ENCODE measurements around the gene KAT2A. TPM values are rescaled to one million over a fixed set of nuclear protein-coding genes. Genes with fewer than 3 reads are reported as not detected.
A peak's percentile ranks its signal among the peaks of the same experiment; 100 is the strongest.
"Not testable (repeated sequence)": the region's sequence is repeated elsewhere in the genome, so short reads cannot be mapped to it uniquely, and the experiment has no call there.

The KAT2A gene
- total RNA-seq, 4 donors from 2014 or later: 9.3 to 34.1 (median 27.0) TPM

DNA sequence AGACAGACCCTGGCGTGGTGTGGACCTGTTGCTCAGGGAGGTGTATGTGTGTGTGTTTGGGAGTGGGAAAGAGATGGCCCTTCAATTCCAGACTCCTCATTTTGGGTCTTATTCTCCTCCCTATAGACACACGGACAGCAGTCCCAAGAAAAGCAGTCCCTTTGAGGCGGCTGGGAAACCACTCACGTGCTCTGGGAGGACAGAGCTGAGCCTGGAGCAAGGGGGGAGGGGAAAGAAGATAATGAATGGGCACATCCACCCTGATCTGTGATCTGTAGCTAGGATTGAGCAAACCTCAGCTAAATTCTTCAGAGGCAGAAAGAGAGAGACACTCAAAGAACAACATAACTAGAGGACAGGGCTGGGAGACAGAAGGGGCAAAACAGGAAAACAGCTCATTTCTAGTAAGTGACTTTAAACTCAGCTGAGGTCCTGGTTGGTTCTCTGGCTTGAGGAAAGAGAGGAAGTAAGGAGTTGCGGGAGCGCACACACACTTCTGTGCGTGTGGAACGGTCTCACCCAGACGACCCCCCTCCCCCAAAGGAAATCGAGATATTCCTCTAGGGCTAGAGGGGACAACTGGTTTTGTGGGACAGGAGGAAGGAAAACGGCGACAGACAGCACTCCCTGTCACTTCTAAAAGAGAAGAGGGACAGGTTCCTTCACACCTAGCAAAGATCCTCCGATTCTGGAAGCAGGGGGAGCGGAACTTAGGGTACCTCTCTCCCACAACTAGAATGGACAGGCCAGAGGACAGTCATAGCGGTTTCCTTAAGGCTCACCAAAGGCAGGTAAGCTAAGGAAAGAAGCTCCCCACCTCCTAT, 33.0 kb upstream of the KAT2A start:
- Histone ChIP-seq H3K4me1 (peaks cover 21 to 52% (median 28%) of the 10 kb centered on the region in 3 donors), H3K36me3 (peaks cover 0 to 32% (median 0%) of the 10 kb centered on the region in 3 donors), H3K27me3 (no peaks in the 10 kb centered on the region), H3K27ac (peak overlapping the region; percentile 92 to 94 (median 93)), H3K9me3 (no peaks in the 10 kb centered on the region), H3K4me3 (peak overlapping the region; percentile 97 to 99 (median 98))
- DNase-seq: no peak
- TF ChIP-seq POLR2A (IDR thresholded peaks at IDR 0.05): no peak
- TF ChIP-seq, protein P1, sequence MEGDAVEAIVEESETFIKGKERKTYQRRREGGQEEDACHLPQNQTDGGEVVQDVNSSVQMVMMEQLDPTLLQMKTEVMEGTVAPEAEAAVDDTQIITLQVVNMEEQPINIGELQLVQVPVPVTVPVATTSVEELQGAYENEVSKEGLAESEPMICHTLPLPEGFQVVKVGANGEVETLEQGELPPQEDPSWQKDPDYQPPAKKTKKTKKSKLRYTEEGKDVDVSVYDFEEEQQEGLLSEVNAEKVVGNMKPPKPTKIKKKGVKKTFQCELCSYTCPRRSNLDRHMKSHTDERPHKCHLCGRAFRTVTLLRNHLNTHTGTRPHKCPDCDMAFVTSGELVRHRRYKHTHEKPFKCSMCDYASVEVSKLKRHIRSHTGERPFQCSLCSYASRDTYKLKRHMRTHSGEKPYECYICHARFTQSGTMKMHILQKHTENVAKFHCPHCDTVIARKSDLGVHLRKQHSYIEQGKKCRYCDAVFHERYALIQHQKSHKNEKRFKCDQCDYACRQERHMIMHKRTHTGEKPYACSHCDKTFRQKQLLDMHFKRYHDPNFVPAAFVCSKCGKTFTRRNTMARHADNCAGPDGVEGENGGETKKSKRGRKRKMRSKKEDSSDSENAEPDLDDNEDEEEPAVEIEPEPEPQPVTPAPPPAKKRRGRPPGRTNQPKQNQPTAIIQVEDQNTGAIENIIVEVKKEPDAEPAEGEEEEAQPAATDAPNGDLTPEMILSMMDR (IDR thresholded peaks at IDR 0.05): no peak
- intact Hi-C loops (cut with DNase I): no loop called here
- 2 to 6% methylated on average over 14 to 15 of the region's 15 CpGs for WGBS, 2 donors

DNA sequence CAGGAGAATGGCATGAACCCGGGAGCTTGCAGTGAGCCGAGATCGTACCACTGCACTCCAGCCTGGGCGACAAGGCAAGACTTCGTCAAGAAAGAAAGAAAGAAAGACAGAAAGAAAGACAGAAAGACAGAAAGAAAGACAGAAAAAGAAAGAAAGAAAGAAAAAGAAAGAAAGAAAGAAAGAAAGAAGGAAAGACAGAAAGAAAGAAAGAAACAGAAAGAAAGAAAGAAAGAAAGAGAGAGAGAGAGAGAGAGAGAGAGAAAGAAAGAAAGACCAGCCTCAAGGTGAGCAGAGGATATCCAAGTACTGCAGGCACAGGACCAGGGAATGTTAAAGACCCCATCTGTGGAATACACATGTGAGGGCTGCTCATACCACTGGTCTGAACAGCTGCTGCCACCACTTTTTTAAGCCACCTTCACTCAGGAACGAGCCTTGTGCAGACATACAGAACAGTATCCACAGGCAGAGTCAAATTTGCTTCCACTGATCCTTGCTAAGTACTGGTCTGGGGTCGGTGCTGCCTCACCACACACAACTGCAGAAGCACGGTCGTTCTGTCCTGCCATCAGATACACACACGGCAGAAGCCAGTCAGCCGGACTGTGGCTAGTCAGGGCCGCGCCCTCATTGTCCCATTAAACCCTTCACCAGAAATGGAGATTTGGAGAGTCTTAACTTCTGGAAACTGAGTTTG, 25.9 kb upstream of the KAT2A start:
- H3K9me3 ChIP-seq: no peaks in the 10 kb centered on the region
- intact Hi-C loops (cut with DNase I): no loop called here
- WGBS, 2 donors: 85 to 87% methylated on average over 8 to 9 of the region's 13 CpGs
- peaks cover 0 to 91% (median 10%) of the 10 kb centered on the region in 3 donors for H3K36me3 ChIP-seq
- no peak for DNase-seq
- H3K4me3 ChIP-seq: no peak overlapping the region
- H3K27me3 ChIP-seq: no peaks in the 10 kb centered on the region
- H3K4me1 ChIP-seq: peaks cover 5 to 38% (median 6%) of the 10 kb centered on the region in 3 donors
- no peak overlapping the region for H3K27ac ChIP-seq
- TF ChIP-seq, protein P1 (IDR thresholded peaks at IDR 0.05): no peak
- TF ChIP-seq POLR2A (IDR thresholded peaks at IDR 0.05): no peak

DNA sequence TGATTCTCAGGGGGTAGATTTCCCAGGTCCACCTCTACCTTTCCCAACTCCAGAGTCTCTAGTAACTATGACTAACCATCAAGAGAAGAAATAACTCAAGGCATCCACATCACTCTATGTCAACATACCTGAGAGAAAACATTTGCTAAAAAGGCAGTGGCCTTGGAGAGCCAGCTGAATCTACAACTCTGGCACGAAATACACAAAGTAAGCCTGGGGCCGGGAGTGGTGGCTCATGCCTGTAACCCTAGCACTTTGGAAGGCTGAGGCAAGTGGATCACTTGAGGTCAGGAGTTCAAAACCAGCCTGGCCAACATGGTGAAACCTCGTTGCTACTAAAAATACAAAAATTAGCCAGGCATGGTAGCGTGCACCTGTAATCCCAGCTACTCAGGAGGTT, 22.0 kb upstream of the KAT2A start:
- H3K27ac ChIP-seq; intact Hi-C loops (cut with DNase I); DNase-seq; H3K27me3 ChIP-seq; H3K9me3 ChIP-seq; H3K4me3 ChIP-seq: not testable (repeated sequence)
- H3K4me1 ChIP-seq: peaks cover 5 to 37% (median 11%) of the 10 kb centered on the region in 3 donors
- H3K36me3 ChIP-seq: peaks cover 8 to 80% (median 10%) of the 10 kb centered on the region in 3 donors
- 71 to 90% methylated on average over 3 to 4 of the region's 4 CpGs for WGBS, 2 donors

DNA sequence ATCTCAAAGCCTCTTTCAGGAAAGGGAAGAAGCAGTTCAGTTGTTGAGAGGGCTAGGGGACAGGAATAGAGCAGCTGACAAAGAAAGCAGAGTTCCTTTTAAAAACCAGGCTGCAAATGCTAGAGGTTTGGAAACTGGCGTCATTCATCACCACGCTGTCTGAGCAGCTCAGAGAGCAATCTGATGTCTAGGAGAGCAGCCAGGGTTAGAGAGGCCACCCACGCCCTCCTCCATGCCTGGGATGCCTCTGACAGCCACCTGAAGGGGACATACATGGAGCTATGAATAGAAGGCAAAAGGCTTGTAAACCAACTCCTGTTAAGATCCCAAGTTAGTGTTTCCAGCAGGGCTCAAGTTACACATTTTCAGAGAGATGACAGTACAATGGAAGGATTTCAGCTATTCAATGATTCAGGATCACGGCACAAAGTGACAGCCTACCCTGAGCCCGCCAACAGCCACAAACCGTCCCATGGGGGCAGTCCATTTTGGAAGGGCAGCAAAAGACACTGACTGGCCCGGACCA, 21.3 kb upstream of the KAT2A start:
- no peak for DNase-seq
- H3K9me3 ChIP-seq: no peaks in the 10 kb centered on the region
- intact Hi-C loops (cut with DNase I): no loop called here
- WGBS, 2 donors: 76 to 88% methylated on average over 4 to 6 of the region's 7 CpGs
- no peak for TF ChIP-seq POLR2A (IDR thresholded peaks at IDR 0.05)
- TF ChIP-seq, protein P1 (IDR thresholded peaks at IDR 0.05): no peak
- no peak overlapping the region for H3K4me3 ChIP-seq
- no peaks in the 10 kb centered on the region for H3K27me3 ChIP-seq
- peaks cover 8 to 75% (median 10%) of the 10 kb centered on the region in 3 donors for H3K36me3 ChIP-seq
- H3K27ac ChIP-seq: no peak overlapping the region
- peaks cover 5 to 42% (median 11%) of the 10 kb centered on the region in 3 donors for H3K4me1 ChIP-seq

DNA sequence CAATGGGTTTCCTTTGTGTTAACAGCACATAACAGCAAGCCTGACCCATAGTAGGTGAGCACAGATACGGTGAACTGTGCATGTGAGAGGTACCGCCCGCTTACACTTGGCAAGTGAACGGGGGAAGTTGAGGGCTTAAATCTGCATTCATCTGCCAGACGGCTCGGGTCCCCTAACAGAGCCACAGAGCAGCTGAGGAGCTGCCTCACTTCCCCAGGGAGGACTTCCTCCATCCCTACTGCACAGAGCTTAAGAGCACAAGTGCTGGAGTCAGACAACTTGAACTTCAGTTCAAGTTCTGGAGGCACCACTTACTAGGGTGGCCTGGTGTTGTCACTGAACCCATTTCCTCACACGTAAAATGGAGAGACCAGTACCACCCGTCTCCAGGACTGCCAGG, 20.2 kb upstream of the KAT2A start:
- Histone ChIP-seq H3K36me3 (peaks cover 8 to 77% (median 10%) of the 10 kb centered on the region in 3 donors), H3K4me3 (no peak overlapping the region), H3K27me3 (no peaks in the 10 kb centered on the region), H3K4me1 (peaks cover 11 to 50% (median 14%) of the 10 kb centered on the region in 3 donors), H3K27ac (peak overlapping the region in 1 of 4 donors; percentile 2), H3K9me3 (no peaks in the 10 kb centered on the region)
- no peak for DNase-seq
- WGBS, 2 donors: 67 to 78% methylated on average over 5 to 6 of the region's 8 CpGs
- TF ChIP-seq, protein P1 (IDR thresholded peaks at IDR 0.05): no peak
- no peak for TF ChIP-seq POLR2A (IDR thresholded peaks at IDR 0.05)
- intact Hi-C loops (cut with DNase I): no loop called here

DNA sequence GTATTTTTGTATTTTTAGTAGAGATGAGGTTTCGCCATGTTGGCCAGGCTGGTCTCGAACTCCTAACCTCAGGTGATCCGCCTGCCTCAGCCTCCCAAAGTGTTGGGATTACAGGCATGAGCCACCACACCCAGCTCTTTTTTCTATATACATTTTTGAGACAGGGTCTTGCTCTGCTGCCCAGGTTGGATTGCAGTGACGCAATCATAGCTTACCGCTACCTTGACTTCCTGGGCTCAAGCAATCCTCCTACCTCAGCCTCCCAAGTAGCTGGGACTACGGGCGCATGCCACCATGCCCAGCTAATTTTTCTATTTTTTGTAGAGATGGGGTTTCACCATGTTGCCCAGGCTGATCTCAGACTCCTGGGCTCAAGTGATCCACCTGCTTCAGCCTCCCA, 19.5 kb upstream of the KAT2A start:
- H3K4me3 ChIP-seq; intact Hi-C loops (cut with DNase I); H3K27me3 ChIP-seq; H3K27ac ChIP-seq; DNase-seq; H3K9me3 ChIP-seq: not testable (repeated sequence)
- WGBS, 2 donors: 93 to 97% methylated on average over 7 of the region's 7 CpGs
- Histone ChIP-seq H3K36me3 (peaks cover 6 to 73% (median 8%) of the 10 kb centered on the region in 3 donors), H3K4me1 (peaks cover 17 to 57% (median 21%) of the 10 kb centered on the region in 3 donors)

All from esophagus squamous epithelium (tissue), 5 donors.